Astrocyte of the spinal cord (primary cell): ENCODE results near the gene GGNBP2.
A peak's percentile ranks its signal among the peaks of the same experiment; 100 is the strongest.

Experiments
- DNase-seq: peaks from one replicate; pipeline ENCODE4 v3.0.0; 2011; ENCODE audit warnings: low read depth, low spot score
- H3K4me3 ChIP-seq: 2 replicates; pipeline ENCODE4 v1.5.1; 2011; ENCODE audit warnings: low read depth, mild to moderate bottlenecking, low read length, moderate library complexity
- in situ Hi-C: cut with HindIII; loops from 2 replicates; pipeline ENCODE4 v1.10.0; 2017; ENCODE audit warnings: low sequenced_read_pairs
- TF ChIP-seq, protein P1 (sequence below): IDR thresholded peaks from 2 replicates; pipeline ENCODE4 v1.5.1; 2012; ENCODE audit warnings: low read depth, mild to moderate bottlenecking, low read length, inconsistent platforms

GGNBP2 gene

DNA sequence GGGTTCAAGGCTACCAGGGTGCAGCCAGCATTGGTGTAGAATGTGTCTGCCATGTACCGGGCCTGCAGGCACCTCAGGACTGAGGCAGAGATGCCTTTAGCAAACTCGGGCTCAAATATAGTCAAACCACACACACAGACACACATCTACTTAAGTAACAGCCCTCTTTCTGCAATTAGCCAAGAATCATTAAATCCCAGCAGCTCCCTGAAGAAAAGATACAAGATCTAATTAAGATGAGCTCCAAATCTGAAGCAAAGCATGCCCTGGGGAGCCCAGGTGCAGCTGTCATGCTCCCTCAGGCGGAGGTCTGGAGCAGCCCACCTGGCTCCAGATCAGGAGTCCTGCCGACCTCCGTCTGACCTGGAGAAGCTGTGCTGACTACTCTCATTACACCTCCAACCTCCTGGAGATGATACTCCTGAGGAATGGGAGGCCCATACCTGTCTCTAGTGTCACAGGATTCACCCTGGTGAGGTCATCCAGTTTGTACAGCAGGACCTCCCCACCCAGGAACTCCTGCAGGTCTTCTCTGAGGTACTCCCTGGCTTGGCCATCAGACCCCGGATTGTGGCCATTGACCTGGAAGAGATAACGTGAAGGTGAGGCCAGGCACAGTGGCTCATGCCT lies 17.0 kb upstream of the GGNBP2 start:
- TF ChIP-seq, protein P1, sequence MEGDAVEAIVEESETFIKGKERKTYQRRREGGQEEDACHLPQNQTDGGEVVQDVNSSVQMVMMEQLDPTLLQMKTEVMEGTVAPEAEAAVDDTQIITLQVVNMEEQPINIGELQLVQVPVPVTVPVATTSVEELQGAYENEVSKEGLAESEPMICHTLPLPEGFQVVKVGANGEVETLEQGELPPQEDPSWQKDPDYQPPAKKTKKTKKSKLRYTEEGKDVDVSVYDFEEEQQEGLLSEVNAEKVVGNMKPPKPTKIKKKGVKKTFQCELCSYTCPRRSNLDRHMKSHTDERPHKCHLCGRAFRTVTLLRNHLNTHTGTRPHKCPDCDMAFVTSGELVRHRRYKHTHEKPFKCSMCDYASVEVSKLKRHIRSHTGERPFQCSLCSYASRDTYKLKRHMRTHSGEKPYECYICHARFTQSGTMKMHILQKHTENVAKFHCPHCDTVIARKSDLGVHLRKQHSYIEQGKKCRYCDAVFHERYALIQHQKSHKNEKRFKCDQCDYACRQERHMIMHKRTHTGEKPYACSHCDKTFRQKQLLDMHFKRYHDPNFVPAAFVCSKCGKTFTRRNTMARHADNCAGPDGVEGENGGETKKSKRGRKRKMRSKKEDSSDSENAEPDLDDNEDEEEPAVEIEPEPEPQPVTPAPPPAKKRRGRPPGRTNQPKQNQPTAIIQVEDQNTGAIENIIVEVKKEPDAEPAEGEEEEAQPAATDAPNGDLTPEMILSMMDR = no peak
- in situ Hi-C loops = no loop called here
- DNase-seq = no peak

GRCh38 chr17:36529121-36529520 lies 15.6 kb upstream of the GGNBP2 start:
- TF ChIP-seq, protein P1 = no peak
- DNase-seq = peak; percentile 22
- no peak overlapping the region for H3K4me3 ChIP-seq
- in situ Hi-C loops = no loop called here

More for the DNA sequence above, 17.0 kb upstream of the GGNBP2 start:
- no peak overlapping the region for H3K4me3 ChIP-seq

GRCh38 chr17:36532435-36532975 lies 12.2 kb upstream of the GGNBP2 start:
- no peak for DNase-seq
- TF ChIP-seq, protein P1 = no peak
- no peak overlapping the region for H3K4me3 ChIP-seq
- in situ Hi-C loops = no loop called here

DNA sequence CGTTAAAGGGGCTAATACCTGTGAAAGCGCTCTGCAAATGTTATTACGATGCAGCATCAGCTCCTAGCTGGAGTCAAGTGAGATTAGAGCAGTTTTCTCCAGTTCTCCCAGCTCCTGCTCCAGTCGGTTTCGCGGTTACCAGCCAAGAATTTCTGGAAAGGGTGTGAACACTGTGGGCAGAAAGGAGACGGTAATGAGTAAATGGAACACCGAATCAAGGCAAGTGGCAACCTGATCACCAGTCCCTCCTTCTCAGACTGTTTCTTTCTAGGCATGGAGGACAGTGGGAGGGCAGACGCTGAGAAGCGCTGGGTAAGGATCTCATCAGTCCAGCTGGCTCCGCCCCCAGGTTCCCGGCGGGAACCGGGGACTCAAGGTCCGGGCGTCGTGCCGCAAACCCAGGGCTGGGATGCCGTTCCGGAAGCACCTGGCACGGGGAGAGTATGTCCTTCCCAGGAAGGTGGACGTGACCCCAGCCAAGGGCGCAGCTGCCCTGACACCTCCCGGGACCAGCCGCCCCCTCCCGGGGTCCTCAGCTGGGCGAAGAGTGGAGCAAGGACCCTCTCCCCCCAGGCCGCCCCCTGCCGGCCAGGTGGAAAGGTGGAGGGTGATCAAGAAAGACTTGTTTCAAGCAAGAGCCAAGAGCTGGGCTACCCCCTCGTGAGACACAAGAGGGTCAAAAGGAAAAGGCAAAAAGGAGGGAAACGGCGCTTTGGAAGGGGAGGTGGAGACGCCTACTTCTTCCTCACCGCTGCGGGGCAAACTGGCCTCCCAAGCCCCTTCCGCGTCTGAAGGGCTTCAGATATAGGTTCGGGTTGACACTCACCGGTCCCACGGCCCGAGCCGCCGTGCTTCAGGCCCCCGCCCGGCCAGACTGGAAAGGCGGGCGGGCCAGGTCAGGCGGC lies 10.5 kb upstream of the GGNBP2 start:
- in situ Hi-C loops = no loop called here
- TF ChIP-seq, protein P1 = peak; percentile 68
- peak; percentile 50 for DNase-seq
- peak overlapping the region; percentile 89 for H3K4me3 ChIP-seq

GRCh38 chr17:36534840-36535668 lies 9.7 kb upstream of the GGNBP2 start, which contains the start of the genes MYO19 and PIGW:
Gene MYO19, minus strand, starts transcription at chr17:36534868. Its CDS starts 2,330 bp downstream, at chr17:36532538.
Gene PIGW, plus strand, starts transcription at chr17:36534987. Its CDS starts 2,115 bp downstream, at chr17:36537102.
- TF ChIP-seq, protein P1 = no peak
- peak; percentile 92 for DNase-seq
- peak within 1 kb of the TSS; percentile 89 for H3K4me3 ChIP-seq
- in situ Hi-C loops = no loop called here

- TF ChIP-seq, protein P1 = no peak
- in situ Hi-C loops = no loop called here
- H3K4me3 ChIP-seq = peak overlapping the region; percentile 89
- no peak for DNase-seq
Observed at GRCh38 chr17:36535669-36536081, 9.0 kb upstream of the GGNBP2 start.
